IMR-90 (cell line): Measurements from ENCODE around the gene HBD. TPM values are rescaled to one million over a fixed set of nuclear protein-coding genes. Genes with fewer than 3 reads are reported as not detected.
A peak's percentile ranks its signal among the peaks of the same experiment; 100 is the strongest.

Experiments
- ATAC-seq: fragments of 200-7000 bp; cut with Tn5 transposase; 2 replicates; pipeline ENCODE4 v1.9.1; 2020; ENCODE audit warnings: low read depth, mild to moderate bottlenecking, moderate library complexity
- BruUV-seq: library from RNA; stranded (reverse); fragments of 400-500 nt; replicated peaks from 2 replicates; lab custom pipeline; 2021; lab: Mats Ljungman, UMichigan
- CTCF ChIA-PET: fragments of 300-600 bp; formaldehyde crosslinking; extraction: SDS; loops from one replicate; lab custom pipeline; 2021; ENCODE audit warnings: antibody characterized with exemption; lab: Yijun Ruan, JAX
- POLR2A ChIA-PET: fragments of 300-600 bp; sonication (Branson Sonifier 250); formaldehyde crosslinking; loops from one replicate; lab custom pipeline; 2022; ENCODE audit warnings: antibody characterized with exemption; ENCODE audit not compliant: unreplicated experiment; lab: Charles Lee
- DNase-seq: peaks from one replicate; pipeline ENCODE4 v3.0.0; 2013
- H2AFZ ChIP-seq: replicated peaks from 2 replicates; pipeline ENCODE3; 2013; ENCODE audit warnings: low read length, mild to moderate bottlenecking; ENCODE audit not compliant: poor library complexity
- H2AK5ac ChIP-seq: 2 replicates; pipeline ENCODE4 v1.6.1; 2013; ENCODE audit warnings: low read depth, low read length, inconsistent platforms
- H2AK9ac ChIP-seq: replicated peaks from 2 replicates; pipeline ENCODE3; 2013; ENCODE audit warnings: mild to moderate bottlenecking, low read depth, low read length, moderate library complexity; ENCODE audit not compliant: poor library complexity
- H2BK120ac ChIP-seq: 2 replicates; pipeline ENCODE4 v1.6.1; 2013; ENCODE audit warnings: low read depth, low read length, inconsistent platforms
- H2BK15ac ChIP-seq: 3 replicates; pipeline ENCODE4 v1.6.1; 2013; ENCODE audit warnings: low read depth, low read length, inconsistent platforms
- H2BK20ac ChIP-seq: 2 replicates; pipeline ENCODE4 v1.6.1; 2013; ENCODE audit warnings: low read depth, mild to moderate bottlenecking, inconsistent platforms, low read length, moderate library complexity
- H2BK5ac ChIP-seq: 2 replicates; pipeline ENCODE4 v1.6.1; 2013; ENCODE audit warnings: mild to moderate bottlenecking, low read depth, low read length, inconsistent platforms; ENCODE audit not compliant: poor library complexity, severe bottlenecking
- H3K14ac ChIP-seq: replicated peaks from 2 replicates; pipeline ENCODE4 v1.6.1; 2013; ENCODE audit warnings: low read depth, low read length, inconsistent platforms
- H3K18ac ChIP-seq: 2 replicates; pipeline ENCODE4 v1.6.1; 2013; ENCODE audit warnings: low read depth, low read length, control low read depth
- H3K23ac ChIP-seq: 2 replicates; pipeline ENCODE4 v1.6.1; 2013; ENCODE audit warnings: low read depth, low read length, inconsistent platforms
- H3K27ac ChIP-seq: 2 replicates; pipeline ENCODE4 v1.5.1; 2013; ENCODE audit warnings: mild to moderate bottlenecking, control low read depth, low read length; ENCODE audit not compliant: insufficient read depth
- H3K27me3 ChIP-seq: 2 replicates; pipeline ENCODE4 v1.6.1; 2013; ENCODE audit warnings: low read length; ENCODE audit not compliant: control insufficient read depth, insufficient read depth
- H3K36me3 ChIP-seq: 2 replicates; pipeline ENCODE4 v1.6.1; 2013; ENCODE audit warnings: low read length, mixed read lengths; ENCODE audit not compliant: control insufficient read depth, insufficient read depth
- H3K4ac ChIP-seq: 2 replicates; pipeline ENCODE4 v1.6.1; 2013; ENCODE audit warnings: low read depth, low read length, inconsistent platforms
- H3K4me1 ChIP-seq: 2 replicates; pipeline ENCODE4 v1.6.1; 2013; ENCODE audit warnings: low read length, mixed read lengths; ENCODE audit not compliant: control insufficient read depth, insufficient read depth
- H3K4me2 ChIP-seq: 2 replicates; pipeline ENCODE4 v1.6.1; 2013; ENCODE audit warnings: low read depth, mild to moderate bottlenecking, control low read depth, low read length, moderate library complexity
- H3K4me3 ChIP-seq: 2 replicates; pipeline ENCODE4 v1.5.1; 2013; ENCODE audit warnings: low read depth, mild to moderate bottlenecking, control low read depth, low read length, moderate library complexity; ENCODE audit not compliant: insufficient read depth
- H3K56ac ChIP-seq: 2 replicates; pipeline ENCODE4 v1.6.1; 2013; ENCODE audit warnings: low read length, inconsistent platforms; ENCODE audit not compliant: insufficient read depth; ENCODE audit errors: extremely low read depth
- H3K79me1 ChIP-seq, 2 experiments: 2 replicates each; pipeline ENCODE4 v1.6.1; 2013; ENCODE audit warnings: low read length in 2 of 2, inconsistent platforms in 1 of 2, low read depth in 1 of 2
- H3K9ac ChIP-seq: 2 replicates; pipeline ENCODE4 v1.6.1; 2013; ENCODE audit warnings: low read depth, low read length, control low read depth
- H3K9me1 ChIP-seq: 2 replicates; pipeline ENCODE4 v1.6.1; 2013; ENCODE audit warnings: low read length, inconsistent platforms; ENCODE audit not compliant: insufficient read depth
- H3K9me3 ChIP-seq: 2 replicates; pipeline ENCODE4 v1.6.1; 2013; ENCODE audit warnings: low read length; ENCODE audit not compliant: control insufficient read depth, insufficient read depth
- H4K20me1 ChIP-seq: 2 replicates; pipeline ENCODE4 v1.6.1; 2013; ENCODE audit warnings: low read length, inconsistent platforms; ENCODE audit not compliant: insufficient read depth
- H4K5ac ChIP-seq: 2 replicates; pipeline ENCODE4 v1.6.1; 2013; ENCODE audit warnings: mild to moderate bottlenecking, low read depth, low read length, control low read depth
- H4K8ac ChIP-seq, 2 experiments: 2 replicates each; pipeline ENCODE4 v1.6.1; 2013; ENCODE audit warnings: low read depth in 2 of 2, low read length in 2 of 2, control low read depth in 1 of 2, inconsistent platforms in 1 of 2
- H4K91ac ChIP-seq: 2 replicates; pipeline ENCODE4 v1.6.1; 2013; ENCODE audit warnings: low read depth, low read length, inconsistent platforms; ENCODE audit not compliant: insufficient read depth
- BHLHE40 ChIP-seq: fragments of 150-350 bp; IDR thresholded peaks from 2 replicates; pipeline ENCODE4 v1.6.1; 2016; ENCODE audit warnings: mild to moderate bottlenecking, low read depth, low read length
- CEBPB ChIP-seq: IDR thresholded peaks from 2 replicates; pipeline ENCODE4 v1.6.1; 2012; ENCODE audit warnings: low read depth, low read length, improper control_type of control experiment
- CHD1 ChIP-seq: IDR thresholded peaks from 2 replicates; pipeline ENCODE4 v1.6.1; 2012; ENCODE audit warnings: low read depth, low read length, improper control_type of control experiment
- FOS ChIP-seq: fragments of 150-350 bp; IDR thresholded peaks from 2 replicates; pipeline ENCODE4 v1.6.1; 2016; ENCODE audit warnings: low read depth, low read length
- MAFK ChIP-seq: IDR thresholded peaks from 2 replicates; pipeline ENCODE4 v1.6.1; 2012; ENCODE audit warnings: low read depth, low read length, improper control_type of control experiment
- MXI1 ChIP-seq: IDR thresholded peaks from 2 replicates; pipeline ENCODE4 v1.6.1; 2012; ENCODE audit warnings: low read depth, mild to moderate bottlenecking, low read length, moderate library complexity, borderline replicate concordance
- NFE2L2 ChIP-seq: fragments of 150-350 bp; IDR thresholded peaks from 2 replicates; pipeline ENCODE4 v1.6.1; 2016; ENCODE audit warnings: low read depth, mild to moderate bottlenecking, low read length
- POLR2A ChIP-seq: IDR thresholded peaks from 2 replicates; pipeline ENCODE4 v1.6.1; 2012; ENCODE audit warnings: mild to moderate bottlenecking, low read depth, low read length
- RAD21 ChIP-seq: IDR thresholded peaks from 2 replicates; pipeline ENCODE4 v1.6.1; 2012; ENCODE audit warnings: low read length, improper control_type of control experiment
- RCOR1 ChIP-seq: IDR thresholded peaks from 2 replicates; pipeline ENCODE4 v1.6.1; 2012; ENCODE audit warnings: mild to moderate bottlenecking, low read length, improper control_type of control experiment; ENCODE audit not compliant: insufficient replicate concordance
- RFX5 ChIP-seq: IDR thresholded peaks from 2 replicates; pipeline ENCODE4 v1.8.0; 2012; ENCODE audit warnings: low read depth, mild to moderate bottlenecking, low read length, moderate library complexity
- SMC3 ChIP-seq: fragments of 150-350 bp; IDR thresholded peaks from 2 replicates; pipeline ENCODE4 v1.6.1; 2016; ENCODE audit warnings: low read depth, mild to moderate bottlenecking, antibody characterized with exemption, low read length, moderate library complexity
- WGBS, 2 experiments: methylation state at CpG; one replicate each; pipeline versions ENCODE4 v1.1.5 to v1.1.7; 2013; ENCODE audit warnings: missing lambda C conversion rate in 2 of 2; ENCODE audit not compliant: insufficient read length in 1 of 2; ENCODE audit errors: extremely low coverage in 2 of 2; 5-methylcytosine and 5-hydroxymethylcytosine counted together
- dilution Hi-C: fragments of 300-500 bp; cut with HindIII; formaldehyde crosslinking; loops from one replicate; pipeline ENCODE4 v1.14.3; 2018; ENCODE audit warnings: low sequenced_read_pairs; ENCODE audit not compliant: unreplicated experiment
- in situ Hi-C: fragments of 300-500 bp; cut with MboI; formaldehyde crosslinking; loops from 3 replicates; pipeline ENCODE4 v1.14.3; 2019; ENCODE audit warnings: low sequenced_read_pairs, inconsistent platforms, mixed read lengths
- intact Hi-C: fragments of 100-400 bp; cut with micrococcal nuclease; formaldehyde crosslinking; loops from 2 replicates; pipeline ENCODE4 v1.10.0; 2022
- polyA plus RNA-seq, 3 experiments: library from polyadenylated mRNA; depleted of rRNA; stranded (reverse); fragments of >200 nt; gene quantifications; 2 replicates each; pipeline ENCODE4 v1.2.3, GENCODE V29; 2012; ENCODE audit warnings: low replicate concordance in 1 of 3
- total RNA-seq: library from RNA; depleted of rRNA; stranded (reverse); fragments of >200 nt; gene quantifications from 2 replicates; pipeline ENCODE4 v1.2.3, GENCODE V29; 2012
- TF ChIP-seq, protein P1 (sequence below): fragments of 150-350 bp; IDR thresholded peaks from 2 replicates; pipeline ENCODE4 v1.6.1; 2017; ENCODE audit warnings: mild to moderate bottlenecking, antibody characterized with exemption, low read length, low read depth
- TF ChIP-seq, protein P2 (sequence below): fragments of 150-350 bp; IDR thresholded peaks from 2 replicates; pipeline ENCODE4 v1.6.1; 2016; ENCODE audit warnings: low read depth, mild to moderate bottlenecking, low read length, moderate library complexity, borderline replicate concordance
- TF ChIP-seq, protein P3 (sequence below): conservative IDR thresholded peaks from 2 replicates; pipeline ENCODE4 v1.5.1; 2012; ENCODE audit warnings: mild to moderate bottlenecking, low read depth, low read length, improper control_type of control experiment

HBD gene
- total and polyA plus RNA-seq, 2 of the 4 experiments (the other 2 are of a cell fraction), result 6.3 to 12.0 TPM

DNA sequence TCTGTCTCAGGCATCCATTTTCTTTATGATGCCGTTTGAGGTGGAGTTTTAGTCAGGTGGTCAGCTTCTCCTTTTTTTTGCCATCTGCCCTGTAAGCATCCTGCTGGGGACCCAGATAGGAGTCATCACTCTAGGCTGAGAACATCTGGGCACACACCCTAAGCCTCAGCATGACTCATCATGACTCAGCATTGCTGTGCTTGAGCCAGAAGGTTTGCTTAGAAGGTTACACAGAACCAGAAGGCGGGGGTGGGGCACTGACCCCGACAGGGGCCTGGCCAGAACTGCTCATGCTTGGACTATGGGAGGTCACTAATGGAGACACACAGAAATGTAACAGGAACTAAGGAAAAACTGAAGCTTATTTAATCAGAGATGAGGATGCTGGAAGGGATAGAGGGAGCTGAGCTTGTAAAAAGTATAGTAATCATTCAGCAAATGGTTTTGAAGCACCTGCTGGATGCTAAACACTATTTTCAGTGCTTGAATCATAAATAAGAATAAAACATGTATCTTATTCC lies 46.4 kb upstream of the HBD start:
- intact Hi-C loops, result no loop called here
- Histone ChIP-seq H2AFZ (peak overlapping the region; percentile 47), H2AK5ac (no peak overlapping the region), H3K23ac (no peak overlapping the region), H3K27ac (peak overlapping the region; percentile 85; the same call in 1 of the 2 replicates), H3K79me1 (no peaks in the 10 kb centered on the region), H3K9ac (no peak overlapping the region), H2BK20ac (peak overlapping the region; percentile 99; the same call in 1 of the 2 replicates), H3K4me2 (no peak overlapping the region), H3K9me3 (no peaks in the 10 kb centered on the region), H3K4me1 (peaks cover 14% of the 10 kb centered on the region), H3K56ac (peak overlapping the region; percentile 54; the same call in 1 of the 2 replicates), H2BK5ac (peak overlapping the region; percentile 94), H4K20me1 (no peaks in the 10 kb centered on the region), H2AK9ac (no peak overlapping the region), H3K18ac (no peak overlapping the region), H4K5ac (no peak overlapping the region; the same call in 1 of the 2 replicates), H3K9me1 (peaks cover 7% of the 10 kb centered on the region; the same call in 1 of the 2 replicates), H2BK120ac (peak overlapping the region; percentile 98), H3K4me3 (no peak overlapping the region), H2BK15ac (0 out of 3 replicates have a peak overlapping the region, but pooled peaks have one; percentile 9), H3K4ac (peak overlapping the region; percentile 82), H3K14ac (peak overlapping the region; percentile 90; the same call in 1 of the 2 replicates), H3K27me3 (no peaks in the 10 kb centered on the region), H3K36me3 (no peaks in the 10 kb centered on the region), H4K8ac (peak overlapping the region; percentile 67 to 97; a peak in 1 of 4 replicates), H4K91ac (peak overlapping the region; percentile 96; the same call in 1 of the 2 replicates)
- in situ Hi-C loops, result loop anchor here (10.0 kb wide), 1 partner anchor 84 kb away; no protein-coding TSS in a partner anchor
- BruUV-seq, result no TSS peak
- ATAC-seq, result peak; percentile 99
- dilution Hi-C loops, result no loop called here
- CTCF ChIA-PET, result interaction anchor here (1.1 to 1.3 kb wide), 2 partner anchors 11 to 13 kb away, joined by 3 read pairs; no protein-coding TSS in a partner anchor
- 8% methylated on average over 2 of the region's 3 CpGs; no CpG with 5 or more reads in 1 of the 2 experiments for WGBS, 2 experiments
- DNase-seq, result peak; percentile 100
- POLR2A ChIA-PET, result interaction anchor here (0.6 kb wide), 1 partner anchor 84 kb away, joined by 4 read pairs; no protein-coding TSS in a partner anchor
- TF ChIP-seq, protein P1, sequence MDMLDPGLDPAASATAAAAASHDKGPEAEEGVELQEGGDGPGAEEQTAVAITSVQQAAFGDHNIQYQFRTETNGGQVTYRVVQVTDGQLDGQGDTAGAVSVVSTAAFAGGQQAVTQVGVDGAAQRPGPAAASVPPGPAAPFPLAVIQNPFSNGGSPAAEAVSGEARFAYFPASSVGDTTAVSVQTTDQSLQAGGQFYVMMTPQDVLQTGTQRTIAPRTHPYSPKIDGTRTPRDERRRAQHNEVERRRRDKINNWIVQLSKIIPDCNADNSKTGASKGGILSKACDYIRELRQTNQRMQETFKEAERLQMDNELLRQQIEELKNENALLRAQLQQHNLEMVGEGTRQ, result peak; percentile 67
- TF ChIP-seq MAFK (peak; percentile 92), RCOR1 (peak; percentile 95), NFE2L2 (peak; percentile 100), SMC3 (peak; percentile 14; the same call in 1 of the 2 replicates), MXI1 (no peak), RFX5 (no peak), FOS (peak; percentile 100), POLR2A (no peak), RAD21 (no peak), CEBPB (0 out of 2 replicates have a peak, but pooled peaks have one; percentile 51), CHD1 (no peak), BHLHE40 (peak; percentile 82)
- TF ChIP-seq, protein P2, sequence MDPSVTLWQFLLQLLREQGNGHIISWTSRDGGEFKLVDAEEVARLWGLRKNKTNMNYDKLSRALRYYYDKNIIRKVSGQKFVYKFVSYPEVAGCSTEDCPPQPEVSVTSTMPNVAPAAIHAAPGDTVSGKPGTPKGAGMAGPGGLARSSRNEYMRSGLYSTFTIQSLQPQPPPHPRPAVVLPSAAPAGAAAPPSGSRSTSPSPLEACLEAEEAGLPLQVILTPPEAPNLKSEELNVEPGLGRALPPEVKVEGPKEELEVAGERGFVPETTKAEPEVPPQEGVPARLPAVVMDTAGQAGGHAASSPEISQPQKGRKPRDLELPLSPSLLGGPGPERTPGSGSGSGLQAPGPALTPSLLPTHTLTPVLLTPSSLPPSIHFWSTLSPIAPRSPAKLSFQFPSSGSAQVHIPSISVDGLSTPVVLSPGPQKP, result no peak
- TF ChIP-seq, protein P3, sequence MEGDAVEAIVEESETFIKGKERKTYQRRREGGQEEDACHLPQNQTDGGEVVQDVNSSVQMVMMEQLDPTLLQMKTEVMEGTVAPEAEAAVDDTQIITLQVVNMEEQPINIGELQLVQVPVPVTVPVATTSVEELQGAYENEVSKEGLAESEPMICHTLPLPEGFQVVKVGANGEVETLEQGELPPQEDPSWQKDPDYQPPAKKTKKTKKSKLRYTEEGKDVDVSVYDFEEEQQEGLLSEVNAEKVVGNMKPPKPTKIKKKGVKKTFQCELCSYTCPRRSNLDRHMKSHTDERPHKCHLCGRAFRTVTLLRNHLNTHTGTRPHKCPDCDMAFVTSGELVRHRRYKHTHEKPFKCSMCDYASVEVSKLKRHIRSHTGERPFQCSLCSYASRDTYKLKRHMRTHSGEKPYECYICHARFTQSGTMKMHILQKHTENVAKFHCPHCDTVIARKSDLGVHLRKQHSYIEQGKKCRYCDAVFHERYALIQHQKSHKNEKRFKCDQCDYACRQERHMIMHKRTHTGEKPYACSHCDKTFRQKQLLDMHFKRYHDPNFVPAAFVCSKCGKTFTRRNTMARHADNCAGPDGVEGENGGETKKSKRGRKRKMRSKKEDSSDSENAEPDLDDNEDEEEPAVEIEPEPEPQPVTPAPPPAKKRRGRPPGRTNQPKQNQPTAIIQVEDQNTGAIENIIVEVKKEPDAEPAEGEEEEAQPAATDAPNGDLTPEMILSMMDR, result no peak
